Measurements from ENCODE around the gene CDK19. TPM values are rescaled to one million over a fixed set of nuclear protein-coding genes. Genes with fewer than 3 reads are reported as not detected.
A peak's percentile ranks its signal among the peaks of the same experiment; 100 is the strongest.

Gene CDK19
- total and polyA plus RNA-seq, 2 experiments from 2014 or later, result 5.6 to 11.1 TPM

- no peaks in the 10 kb centered on the region for H3K27me3 ChIP-seq
- H3K4me3 ChIP-seq, result no peak overlapping the region
- TF ChIP-seq, protein P1, sequence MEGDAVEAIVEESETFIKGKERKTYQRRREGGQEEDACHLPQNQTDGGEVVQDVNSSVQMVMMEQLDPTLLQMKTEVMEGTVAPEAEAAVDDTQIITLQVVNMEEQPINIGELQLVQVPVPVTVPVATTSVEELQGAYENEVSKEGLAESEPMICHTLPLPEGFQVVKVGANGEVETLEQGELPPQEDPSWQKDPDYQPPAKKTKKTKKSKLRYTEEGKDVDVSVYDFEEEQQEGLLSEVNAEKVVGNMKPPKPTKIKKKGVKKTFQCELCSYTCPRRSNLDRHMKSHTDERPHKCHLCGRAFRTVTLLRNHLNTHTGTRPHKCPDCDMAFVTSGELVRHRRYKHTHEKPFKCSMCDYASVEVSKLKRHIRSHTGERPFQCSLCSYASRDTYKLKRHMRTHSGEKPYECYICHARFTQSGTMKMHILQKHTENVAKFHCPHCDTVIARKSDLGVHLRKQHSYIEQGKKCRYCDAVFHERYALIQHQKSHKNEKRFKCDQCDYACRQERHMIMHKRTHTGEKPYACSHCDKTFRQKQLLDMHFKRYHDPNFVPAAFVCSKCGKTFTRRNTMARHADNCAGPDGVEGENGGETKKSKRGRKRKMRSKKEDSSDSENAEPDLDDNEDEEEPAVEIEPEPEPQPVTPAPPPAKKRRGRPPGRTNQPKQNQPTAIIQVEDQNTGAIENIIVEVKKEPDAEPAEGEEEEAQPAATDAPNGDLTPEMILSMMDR (IDR thresholded peaks at IDR 0.05; ENCODE audit: low read depth, low read length), result no peak
- no peaks in the 10 kb centered on the region for H3K36me3 ChIP-seq
- peak in 1 of 2 donors; percentile 55 for DNase-seq (ENCODE audit: low read depth in 1 of 2, low spot score in 1 of 2)
- H3K27ac ChIP-seq, result no peak overlapping the region
- no peaks in the 10 kb centered on the region for H3K4me1 ChIP-seq (ENCODE audit: low read depth)
- no peaks in the 10 kb centered on the region for H3K9me3 ChIP-seq (ENCODE audit: low read depth)
These were observed 106.8 kb downstream of the CDK19 start for GRCh38 chr6:110708295-110708950.

GRCh38 chr6:110705543-110705942, 109.7 kb downstream of the CDK19 start:
- Histone ChIP-seq H3K27ac (no peak overlapping the region), H3K36me3 (no peaks in the 10 kb centered on the region), H3K9me3 (ENCODE audit: low read depth) (no peaks in the 10 kb centered on the region), H3K4me3 (no peak overlapping the region), H3K27me3 (no peaks in the 10 kb centered on the region), H3K4me1 (ENCODE audit: low read depth) (no peaks in the 10 kb centered on the region)
- no peak for DNase-seq (ENCODE audit: low read depth in 1 of 2, low spot score in 1 of 2)
- TF ChIP-seq, protein P1 (IDR thresholded peaks at IDR 0.05; ENCODE audit: low read depth, low read length), result no peak

- Histone ChIP-seq H3K9me3 (ENCODE audit: low read depth) (no peaks in the 10 kb centered on the region), H3K27me3 (no peaks in the 10 kb centered on the region), H3K4me3 (no peak overlapping the region), H3K36me3 (no peaks in the 10 kb centered on the region), H3K27ac (no peak overlapping the region), H3K4me1 (ENCODE audit: low read depth) (no peaks in the 10 kb centered on the region)
- DNase-seq (ENCODE audit: low read depth in 1 of 2, low spot score in 1 of 2), result peak in 1 of 2 donors; percentile 42
- TF ChIP-seq, protein P1 (IDR thresholded peaks at IDR 0.05; ENCODE audit: low read depth, low read length), result no peak
These were observed 111.2 kb downstream of the CDK19 start for GRCh38 chr6:110703906-110704594.

DNA sequence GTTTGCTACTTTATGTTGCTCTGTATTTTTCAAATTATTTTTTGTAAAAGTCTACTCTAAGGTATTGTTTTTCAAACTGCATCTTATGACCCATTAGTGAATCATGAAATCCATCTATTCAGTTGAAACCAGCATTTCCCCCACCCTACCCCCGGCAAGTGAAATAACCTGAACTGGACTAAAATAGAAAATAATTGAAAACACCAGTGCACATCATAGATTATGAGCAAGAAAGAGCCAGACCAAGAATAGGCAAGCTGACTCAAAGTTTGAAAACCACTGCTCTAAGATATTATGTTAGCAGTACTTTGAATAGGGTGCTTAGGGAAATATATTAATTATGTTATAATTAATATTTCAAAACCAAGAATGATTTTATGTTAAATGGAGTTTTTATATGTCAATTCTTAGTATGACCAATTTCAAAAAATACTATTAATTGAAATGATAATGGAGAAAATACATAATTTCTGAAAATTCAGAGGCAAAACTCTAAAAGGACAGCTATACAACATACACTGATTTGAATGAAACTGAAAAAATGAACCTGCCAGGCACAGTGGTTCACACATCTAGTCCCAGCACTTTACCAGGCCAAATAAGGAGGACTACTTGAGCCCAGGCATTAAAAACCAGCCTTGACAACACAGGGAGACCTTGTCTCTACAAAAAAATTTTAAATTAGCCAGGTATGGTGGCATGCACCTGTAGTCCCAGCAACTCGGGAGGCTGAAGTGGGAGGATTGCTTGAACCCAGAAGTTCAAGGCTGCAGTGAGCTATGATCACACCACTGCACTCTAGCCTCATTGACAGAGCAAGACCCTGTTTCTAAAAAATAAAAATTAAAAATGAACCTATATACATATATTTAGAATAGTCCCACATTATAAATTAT, 112.0 kb downstream of the CDK19 start:
- no peaks in the 10 kb centered on the region for H3K27me3 ChIP-seq
- TF ChIP-seq, protein P1 (IDR thresholded peaks at IDR 0.05; ENCODE audit: low read depth, low read length), result no peak
- H3K4me3 ChIP-seq, result no peak overlapping the region
- no peak for DNase-seq (ENCODE audit: low read depth in 1 of 2, low spot score in 1 of 2)
- no peaks in the 10 kb centered on the region for H3K4me1 ChIP-seq (ENCODE audit: low read depth)
- H3K9me3 ChIP-seq (ENCODE audit: low read depth), result no peaks in the 10 kb centered on the region
- no peak overlapping the region for H3K27ac ChIP-seq
- H3K36me3 ChIP-seq, result no peaks in the 10 kb centered on the region

GRCh38 chr6:110699780-110700179, 115.5 kb downstream of the CDK19 start:
- no peaks in the 10 kb centered on the region for H3K36me3 ChIP-seq
- H3K27me3 ChIP-seq, result no peaks in the 10 kb centered on the region
- no peaks in the 10 kb centered on the region for H3K4me1 ChIP-seq (ENCODE audit: low read depth)
- H3K9me3 ChIP-seq (ENCODE audit: low read depth), result no peaks in the 10 kb centered on the region
- no peak overlapping the region for H3K4me3 ChIP-seq
- no peak for DNase-seq (ENCODE audit: low read depth in 1 of 2, low spot score in 1 of 2)
- H3K27ac ChIP-seq, result no peak overlapping the region
- TF ChIP-seq, protein P1 (IDR thresholded peaks at IDR 0.05; ENCODE audit: low read depth, low read length), result no peak

Data from cardiac muscle cell (in vitro differentiated cells and primary cell).